GM04504 (cell line): ENCODE data around the gene PLXDC1.

Experiments
- DNase-seq: peaks from one replicate; pipeline ENCODE4 v3.0.0-alpha.2; 2012; ENCODE audit warnings: low read depth

Gene PLXDC1

DNA sequence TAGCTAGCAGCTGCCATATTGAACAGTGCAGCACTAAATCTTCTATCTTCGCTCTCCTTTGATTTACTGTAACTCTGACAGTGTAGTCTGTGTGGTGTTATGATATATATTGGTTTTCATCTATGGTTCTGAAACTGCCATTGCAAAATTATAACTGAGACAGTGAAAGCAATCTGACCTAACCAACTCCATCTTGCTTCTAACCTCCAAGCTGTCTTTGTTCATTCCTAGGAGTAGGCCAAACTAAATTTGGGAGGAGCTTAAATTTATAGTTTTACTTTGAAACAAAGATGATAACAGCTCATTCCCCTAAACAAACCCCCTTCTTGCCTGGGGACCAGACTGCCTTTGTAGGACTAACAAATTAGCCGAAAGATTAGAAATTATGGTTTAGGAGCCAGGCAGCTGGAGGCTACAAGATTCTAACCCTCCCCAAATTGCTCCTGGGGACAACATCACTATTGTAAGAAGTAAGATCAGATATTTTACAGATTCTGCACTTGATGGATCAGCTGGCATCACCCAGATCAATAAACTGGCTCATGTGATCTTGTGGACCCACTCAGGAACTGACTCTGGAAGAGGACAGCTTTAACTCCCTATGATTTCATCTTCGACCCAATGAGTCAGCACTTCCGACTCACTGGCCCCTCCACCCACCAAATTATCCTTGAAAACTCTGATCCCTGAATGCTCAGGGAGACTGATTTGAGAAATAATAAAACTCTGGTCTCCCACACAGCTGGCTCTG, 137.2 kb downstream of the PLXDC1 start:
- no peak for DNase-seq
